ENCODE results near the gene ERBB4. TPM values are rescaled to one million over a fixed set of nuclear protein-coding genes. Genes with fewer than 3 reads are reported as not detected.

The ERBB4 gene
- total and polyA plus RNA-seq, 2 of the 8 experiments (the other 6 are each of a cell fraction or from before 2014, with no cell fraction given), result 0.34 to 1.3 TPM

GRCh38 chr2:211994806-211995205 lies 543.8 kb downstream of the ERBB4 start (continued):
- no peak for TF ChIP-seq CTCF (IDR thresholded peaks at IDR 0.05; ENCODE audit: control extremely low read depth in 1 of 3, insufficient read depth in 1 of 3, low read depth in 1 of 3, low read length in 3 of 3)
- no peak for TF ChIP-seq JUND (IDR thresholded peaks at IDR 0.05; ENCODE audit: low read length)
- no peak for TF ChIP-seq MAFK (IDR thresholded peaks at IDR 0.05; ENCODE audit: low read depth, low read length)
